Left colon (tissue), 2 donors: ENCODE results near the gene TRAK1. TPM values are rescaled to one million over a fixed set of nuclear protein-coding genes. Genes with fewer than 3 reads are reported as not detected.
A peak's percentile ranks its signal among the peaks of the same experiment; 100 is the strongest.

Experiments
- ATAC-seq: fragments of 200-7000 bp; cut with Tn5 transposase; one replicate; pipeline ENCODE4 v1.9.1; 2020; ENCODE audit warnings: mild to moderate bottlenecking, moderate library complexity
- DNase-seq, 2 donors: peaks; one replicate each; pipeline ENCODE4 v3.0.0-alpha.2; 2020
- intact Hi-C, 2 donors: fragments of 100-400 bp; cut with DNase I in 1 of 2; cut with micrococcal nuclease in 1 of 2; formaldehyde crosslinking; loops; one replicate each; pipeline versions ENCODE4 v1.11.2 to v1.14.0; 2022; cut with DNase I, micrococcal nuclease
- total RNA-seq, 2 donors: library from RNA; stranded (reverse); fragmentation: NEBNext Ultra II Directional; extraction: Animal tissue kit (Norgen Biotek cat#: 25700); gene quantifications; one replicate each; pipeline ENCODE4 v1.2.1, GENCODE V29; 2021
- donor health status: DM: no; HTN: no; CAD: no.
- donor health status: DM: yes; HTN: yes; CAD: no.

The TRAK1 gene
- total RNA-seq, 2 donors from 2014 or later: 81.2 to 91.6 TPM

- ATAC-seq: no peak
- intact Hi-C loops: no loop called here
- DNase-seq: no peak
Measured at GRCh38 chr3:42205800-42206514, 114.8 kb downstream of the TRAK1 start.

DNA sequence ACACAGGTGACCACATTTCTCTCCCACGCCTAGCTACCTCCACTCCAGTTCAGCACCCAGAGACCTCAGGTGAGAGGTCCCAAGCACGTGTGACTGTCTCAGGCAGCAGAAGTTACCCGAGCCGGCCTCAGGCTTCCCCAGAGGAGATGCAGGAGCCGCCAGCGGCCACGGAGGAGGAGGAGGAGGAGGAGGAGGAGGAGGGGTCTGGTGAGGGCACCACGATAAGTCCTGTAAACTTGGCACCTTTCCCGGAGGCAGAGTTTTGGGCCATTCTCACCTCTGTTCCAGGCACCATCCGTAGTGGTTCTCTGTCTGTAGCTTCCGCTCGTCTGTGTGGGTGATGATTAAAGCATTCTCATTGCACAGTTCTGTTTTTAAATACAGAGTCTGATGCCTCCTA, 118.8 kb downstream of the TRAK1 start:
- no peak for DNase-seq
- no peak for ATAC-seq
- intact Hi-C loops: no loop called here

GRCh38 chr3:42210726-42211125, 119.6 kb downstream of the TRAK1 start:
- DNase-seq (no peak), ATAC-seq (no peak)
- intact Hi-C loops: no loop called here

- DNase-seq (peak in 1 of 2 donors; percentile 63), ATAC-seq (peak; percentile 96)
- intact Hi-C loops: no loop called here
Measured at GRCh38 chr3:42213417-42213816, 122.3 kb downstream of the TRAK1 start.

DNA sequence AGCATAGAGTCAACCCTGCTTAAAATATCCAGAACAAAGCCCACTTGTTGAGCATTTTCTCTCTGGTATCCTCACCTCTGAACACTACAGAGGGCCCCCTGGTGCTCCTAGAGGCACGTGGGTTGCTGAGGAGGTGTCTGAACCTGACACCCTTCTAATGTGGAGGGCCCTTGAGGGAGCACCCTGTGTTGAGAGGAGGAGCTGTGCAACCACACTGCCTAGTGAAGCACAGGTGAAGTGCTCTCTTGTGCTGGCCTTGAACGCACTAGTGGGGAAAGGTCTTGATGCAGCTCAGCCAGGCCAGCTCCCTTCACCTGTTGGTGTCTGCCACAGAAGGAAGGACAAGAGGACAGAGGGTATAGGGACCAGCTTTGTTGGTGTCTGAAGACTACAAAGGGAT, 122.9 kb downstream of the TRAK1 start:
- intact Hi-C loops: no loop called here
- no peak for DNase-seq
- ATAC-seq: no peak

DNA sequence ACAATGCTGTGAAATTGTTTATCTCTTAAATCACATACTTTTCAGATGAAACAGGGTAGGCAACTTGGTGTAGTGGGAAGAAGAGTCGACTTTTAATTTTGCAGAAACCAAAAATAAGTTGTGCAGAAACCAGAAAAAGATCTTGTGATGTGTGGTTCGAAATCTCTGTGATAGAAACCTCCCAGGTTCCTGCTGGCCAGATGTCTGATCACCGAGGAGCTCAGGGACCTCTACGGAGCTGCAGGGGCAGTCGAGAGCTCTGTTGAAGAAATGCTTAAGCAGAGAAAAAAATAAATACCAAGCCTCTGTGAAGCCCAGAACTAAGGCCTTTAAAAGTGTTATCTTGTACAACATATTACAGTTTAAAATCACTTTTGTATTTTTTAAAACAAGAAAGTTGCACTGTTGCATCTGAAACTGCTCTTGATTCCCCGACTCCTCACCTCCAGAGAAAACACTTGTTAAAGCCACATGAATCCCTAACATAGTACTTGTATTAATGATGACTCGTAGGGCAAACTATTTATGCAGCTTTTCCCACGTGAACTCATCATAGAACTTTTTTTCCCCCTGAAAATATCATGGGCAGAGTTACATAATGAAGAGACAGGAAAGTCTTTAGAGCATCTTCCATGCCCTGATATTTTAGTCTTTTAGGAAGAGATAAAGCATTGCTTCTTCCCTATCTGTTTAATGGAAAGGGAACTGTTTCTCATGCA, 123.6 kb downstream of the TRAK1 start:
- intact Hi-C loops: no loop called here
- ATAC-seq (no peak), DNase-seq (no peak)

DNA sequence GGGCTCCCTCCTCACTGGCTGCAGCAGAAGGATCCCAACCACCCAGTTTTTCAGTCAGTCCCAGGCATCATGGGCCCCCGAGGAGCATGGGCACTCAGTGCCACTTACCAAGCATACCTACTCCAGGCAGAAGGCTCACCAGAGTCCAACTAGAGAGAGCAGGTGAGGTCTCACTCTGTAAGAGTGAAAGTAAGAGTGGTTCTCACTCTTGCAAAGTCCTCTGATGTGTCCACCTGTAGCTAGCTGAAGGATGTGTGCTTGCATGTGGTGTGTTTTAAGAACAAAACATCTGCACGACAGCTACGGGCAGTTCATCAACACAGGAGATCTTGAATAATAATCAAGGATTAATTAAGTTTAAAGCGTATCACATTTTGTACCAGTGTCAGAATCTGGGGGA, 125.1 kb downstream of the TRAK1 start:
- ATAC-seq: no peak
- no peak for DNase-seq
- intact Hi-C loops: no loop called here

GRCh38 chr3:42216931-42217333, 125.8 kb downstream of the TRAK1 start:
- intact Hi-C loops: no loop called here
- DNase-seq: no peak
- ATAC-seq: no peak

- intact Hi-C loops: no loop called here
- no peak for ATAC-seq
- DNase-seq: no peak
Measured at GRCh38 chr3:42220436-42221121, 129.4 kb downstream of the TRAK1 start.

DNA sequence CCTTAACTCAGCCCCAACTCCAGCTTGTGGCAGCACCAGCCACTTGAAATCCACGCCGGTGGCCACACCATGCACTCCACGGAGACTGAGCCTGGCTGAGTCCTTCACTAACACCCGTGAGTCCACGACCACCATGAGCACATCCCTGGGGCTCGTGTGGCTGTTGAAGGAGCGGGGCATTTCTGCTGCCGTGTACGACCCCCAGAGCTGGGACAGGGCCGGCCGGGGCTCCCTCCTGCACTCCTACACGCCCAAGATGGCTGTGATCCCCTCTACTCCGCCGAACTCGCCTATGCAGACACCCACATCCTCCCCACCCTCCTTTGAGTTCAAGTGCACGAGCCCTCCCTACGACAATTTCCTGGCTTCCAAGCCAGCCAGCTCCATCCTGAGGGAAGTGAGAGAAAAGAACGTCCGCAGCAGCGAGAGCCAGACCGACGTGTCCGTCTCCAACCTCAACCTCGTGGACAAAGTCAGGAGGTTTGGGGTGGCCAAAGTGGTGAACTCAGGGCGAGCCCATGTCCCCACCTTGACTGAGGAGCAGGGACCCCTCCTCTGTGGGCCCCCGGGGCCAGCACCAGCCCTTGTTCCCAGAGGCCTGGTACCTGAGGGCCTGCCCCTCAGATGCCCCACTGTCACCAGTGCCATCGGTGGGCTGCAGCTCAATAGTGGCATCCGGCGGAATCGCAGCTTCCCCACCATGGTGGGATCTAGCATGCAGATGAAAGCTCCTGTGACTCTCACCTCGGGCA, 132.0 kb downstream of the TRAK1 start:
- DNase-seq: no peak
- intact Hi-C loops: no loop called here
- ATAC-seq: no peak

DNA sequence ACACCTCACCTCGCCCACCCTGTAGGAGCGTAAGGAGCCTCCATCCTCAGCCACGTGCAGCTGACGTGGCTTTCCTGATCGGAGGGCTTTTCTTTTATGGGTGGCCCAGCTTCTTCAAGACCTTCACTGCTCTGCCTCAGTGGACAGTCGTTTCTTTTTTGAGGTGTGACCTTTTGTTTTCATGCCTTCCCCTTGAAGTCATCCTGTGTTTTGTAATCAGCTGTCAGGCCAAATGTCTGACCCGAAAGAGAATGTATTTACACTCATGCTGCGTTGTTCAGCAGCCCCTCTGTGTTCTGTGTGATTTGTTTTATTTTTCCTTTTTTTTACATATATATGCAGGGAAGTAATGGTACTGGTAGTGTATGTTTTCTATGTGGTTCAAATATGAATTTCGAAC, 133.0 kb downstream of the TRAK1 start:
- ATAC-seq (no peak), DNase-seq (no peak)
- intact Hi-C loops: no loop called here

- intact Hi-C loops: no loop called here
Measured at GRCh38 chr3:42224658-42225421, 133.7 kb downstream of the TRAK1 start.

DNA sequence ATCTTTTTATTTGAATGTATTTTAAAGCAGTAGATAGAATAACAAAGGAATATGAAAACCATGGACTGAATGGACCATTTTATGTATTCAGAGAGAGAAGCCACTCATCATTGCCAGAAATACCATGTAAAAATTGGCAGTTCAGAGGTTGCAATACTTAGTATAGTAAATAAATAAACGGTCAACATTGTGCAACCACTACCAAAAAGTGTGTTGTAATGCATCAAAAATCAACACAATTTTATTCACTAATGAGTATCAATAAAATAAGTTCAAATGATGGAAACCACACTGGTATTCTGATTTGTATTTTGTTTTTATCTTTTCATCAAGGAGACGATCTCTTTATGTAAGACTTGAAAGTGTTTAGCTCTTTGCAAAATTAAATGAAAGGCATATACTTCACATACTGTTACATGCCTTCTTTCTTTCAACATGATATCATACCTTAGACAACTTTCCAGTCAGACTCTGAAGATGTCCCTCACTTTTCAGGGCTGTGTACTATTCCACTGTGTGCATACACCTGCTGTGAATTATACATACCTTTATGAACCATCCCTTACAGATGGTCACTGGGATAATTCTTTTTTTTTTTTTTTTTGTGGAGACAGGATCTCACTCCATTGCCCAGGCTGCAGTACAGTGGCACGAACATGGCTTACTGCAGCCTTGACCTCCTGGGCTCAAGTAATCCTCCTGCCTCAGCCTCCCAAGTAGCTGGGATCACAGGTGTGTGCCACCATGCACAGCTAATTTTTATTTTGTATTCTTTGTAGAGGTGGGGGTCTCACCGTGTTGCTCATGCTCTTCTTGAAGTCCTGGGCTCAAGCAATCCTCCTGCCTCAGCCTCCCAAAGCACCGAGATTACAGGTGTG, 134.6 kb downstream of the TRAK1 start:
- no peak for ATAC-seq
- intact Hi-C loops: no loop called here

More at GRCh38 chr3:42224658-42225421, 133.7 kb downstream of the TRAK1 start:
- DNase-seq (no peak), ATAC-seq (no peak)

DNA sequence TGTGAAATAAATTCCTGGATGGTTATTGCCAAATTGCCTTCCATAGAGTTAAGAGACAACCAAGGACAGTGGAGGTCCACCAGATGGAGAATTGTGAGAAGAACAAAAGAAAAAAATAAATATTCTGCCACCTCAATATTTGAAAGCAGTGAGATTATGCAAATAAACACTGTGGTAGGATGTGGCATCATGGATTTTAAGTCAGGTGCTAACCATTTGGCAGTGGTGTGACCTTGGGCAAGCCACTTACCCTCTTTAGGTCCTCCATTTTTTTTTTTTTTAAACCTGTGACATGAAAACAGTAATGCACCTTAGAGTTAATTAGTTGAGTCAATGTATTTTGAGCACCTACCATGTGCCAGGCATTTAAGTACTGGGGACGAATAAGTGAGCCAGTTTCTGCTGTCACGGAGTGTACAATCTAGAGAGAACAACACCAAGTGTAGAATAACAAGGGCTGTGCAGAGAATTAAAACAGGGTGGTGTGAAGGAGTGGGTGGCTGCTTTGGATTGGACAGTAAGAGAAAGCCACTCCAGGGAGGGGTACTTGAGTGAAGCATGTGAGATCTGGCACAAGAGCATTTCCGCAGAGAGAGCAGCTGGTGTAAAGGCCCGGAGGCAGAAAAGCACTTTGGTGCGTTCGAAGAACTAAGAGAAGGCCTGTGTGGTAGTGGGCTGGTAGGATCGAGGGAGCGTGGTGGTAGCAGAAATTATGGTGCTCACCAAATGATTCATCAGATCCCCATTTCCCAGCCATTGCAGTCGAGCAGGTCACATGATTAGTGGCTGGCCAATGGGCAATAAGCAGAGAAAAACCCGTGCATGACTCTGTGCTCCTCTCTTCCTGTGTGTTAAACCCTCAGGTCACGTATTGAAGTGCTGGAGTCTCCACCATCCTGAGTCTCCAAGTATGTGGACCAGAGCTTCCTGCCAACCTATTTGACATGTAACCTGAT, 135.6 kb downstream of the TRAK1 start:
- DNase-seq (no peak), ATAC-seq (no peak)
- intact Hi-C loops: no loop called here

More for the DNA sequence above, 134.6 kb downstream of the TRAK1 start:
- no peak for DNase-seq

DNA sequence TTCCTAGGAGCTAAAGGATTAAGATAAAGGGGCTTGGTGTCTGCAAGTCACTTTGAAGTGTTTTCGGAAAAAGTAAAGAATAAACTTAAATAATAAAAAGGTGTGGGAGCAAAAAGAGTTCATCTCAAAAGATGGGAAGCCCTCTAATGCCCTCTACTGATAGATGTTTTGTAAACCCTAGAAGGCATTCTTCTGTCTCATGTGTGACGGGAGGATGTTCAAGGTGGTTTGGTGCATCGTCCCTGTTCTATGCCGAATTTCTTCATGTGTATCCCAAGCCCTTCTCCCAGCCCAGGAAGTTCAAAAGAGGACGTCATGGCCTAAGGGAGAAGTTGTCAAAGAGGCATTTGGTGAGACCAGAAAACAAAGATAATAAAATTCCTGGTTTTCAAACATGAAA, 137.6 kb downstream of the TRAK1 start:
- intact Hi-C loops: no loop called here
- ATAC-seq (no peak), DNase-seq (no peak)

GRCh38 chr3:42229266-42229941, 138.2 kb downstream of the TRAK1 start:
- intact Hi-C loops: no loop called here
- no peak for DNase-seq

More at GRCh38 chr3:42229266-42229941, 138.2 kb downstream of the TRAK1 start:
- ATAC-seq: peak; percentile 9
